GM21526 (cell line): ENCODE measurements around the gene ZMYM3.
"Not testable (repeated sequence)": the region's sequence is repeated elsewhere in the genome, so short reads cannot be mapped to it uniquely, and the experiment has no call there.

Experiments used
- ATAC-seq: cut with Tn5 transposase; IDR thresholded peaks from one replicate; pipeline ENCODE4 v1.9.1; 2021; ENCODE audit warnings: moderate library complexity; ENCODE audit not compliant: unreplicated experiment, low FRiP score

Gene ZMYM3

DNA sequence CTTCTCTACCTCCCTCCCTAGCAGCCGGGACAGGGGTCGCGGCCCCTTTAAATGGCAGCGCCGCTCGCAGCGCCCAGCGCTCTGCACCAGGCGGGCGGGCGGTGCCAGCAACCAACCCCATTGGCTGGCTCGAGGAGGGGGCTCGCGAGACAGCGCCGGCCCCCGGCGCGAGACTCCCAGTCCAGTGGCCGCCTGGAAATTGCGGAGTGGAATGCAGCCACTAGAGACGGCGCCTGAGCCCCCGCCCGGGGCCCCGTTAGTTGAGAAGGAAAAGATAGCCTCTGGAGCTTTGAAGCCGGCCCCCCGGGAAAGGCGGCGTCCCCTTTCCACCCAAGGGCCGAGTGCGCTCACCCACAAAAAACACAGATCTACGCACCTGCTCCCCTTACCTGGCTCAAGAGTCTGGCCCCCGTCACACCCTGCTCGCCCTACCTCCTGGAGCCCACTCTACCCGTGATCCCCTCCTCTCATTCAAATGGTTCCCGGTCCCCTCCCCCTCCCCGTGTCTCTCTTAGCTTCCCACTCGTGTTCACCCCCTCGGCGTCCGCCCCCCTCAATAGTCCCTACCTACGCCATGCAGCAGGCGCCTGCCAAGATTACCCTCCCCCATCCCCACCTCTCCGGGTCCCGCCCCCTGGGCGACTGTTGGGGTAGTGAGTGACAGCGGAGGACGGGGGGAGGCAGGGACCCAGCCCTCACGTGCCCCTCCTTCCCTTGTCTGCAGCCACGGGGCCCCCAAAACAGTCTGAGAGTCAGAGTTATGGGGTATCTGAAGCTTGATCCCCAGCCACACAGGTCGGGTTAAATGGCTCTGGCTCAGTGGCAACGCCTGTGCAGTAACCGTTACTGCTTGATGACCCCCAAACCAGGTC, at the start of gene ZMYM3:
Gene ZMYM3 (minus strand): TSS at position 49 of the 872 bp plus-strand sequence. CDS start 885 bp downstream, outside the sequence.
- ATAC-seq, result peak; percentile 77

DNA sequence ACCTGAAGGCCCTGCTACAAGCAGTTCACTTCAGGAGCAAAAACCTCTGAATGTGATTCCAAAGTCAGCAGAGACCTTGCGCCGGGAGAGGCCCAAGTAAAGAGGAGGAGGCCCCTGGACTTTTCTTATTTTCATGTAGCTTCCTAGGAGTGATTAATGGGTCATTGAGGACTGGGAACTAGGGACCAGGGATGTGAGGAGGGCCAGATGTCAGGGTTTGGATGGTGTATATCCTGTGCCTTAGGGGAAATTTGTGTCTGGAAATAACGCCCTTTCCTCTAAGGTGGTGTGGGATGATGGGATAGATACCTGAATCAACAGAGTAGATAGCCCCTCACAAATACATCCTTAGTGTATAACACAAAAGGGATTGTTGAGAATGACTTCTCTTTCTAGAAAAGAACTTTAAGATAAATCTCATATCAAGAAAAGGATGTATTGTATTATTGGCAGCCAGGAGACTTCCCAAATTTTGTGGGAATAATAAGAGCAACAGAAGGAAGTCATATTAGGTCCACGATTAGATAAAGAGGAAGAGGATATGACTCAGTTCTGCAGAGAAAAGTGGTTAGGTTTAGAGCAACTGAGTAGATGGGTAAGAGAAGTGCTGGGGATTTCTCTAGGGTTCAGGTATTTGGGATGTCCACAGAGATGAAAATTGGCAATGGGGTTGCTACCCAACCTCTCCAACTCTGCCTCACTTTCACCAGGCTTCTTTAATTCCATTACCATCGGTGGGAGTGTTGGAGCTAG, 48.7 kb upstream of the ZMYM3 start:
- ATAC-seq, result no peak

DNA sequence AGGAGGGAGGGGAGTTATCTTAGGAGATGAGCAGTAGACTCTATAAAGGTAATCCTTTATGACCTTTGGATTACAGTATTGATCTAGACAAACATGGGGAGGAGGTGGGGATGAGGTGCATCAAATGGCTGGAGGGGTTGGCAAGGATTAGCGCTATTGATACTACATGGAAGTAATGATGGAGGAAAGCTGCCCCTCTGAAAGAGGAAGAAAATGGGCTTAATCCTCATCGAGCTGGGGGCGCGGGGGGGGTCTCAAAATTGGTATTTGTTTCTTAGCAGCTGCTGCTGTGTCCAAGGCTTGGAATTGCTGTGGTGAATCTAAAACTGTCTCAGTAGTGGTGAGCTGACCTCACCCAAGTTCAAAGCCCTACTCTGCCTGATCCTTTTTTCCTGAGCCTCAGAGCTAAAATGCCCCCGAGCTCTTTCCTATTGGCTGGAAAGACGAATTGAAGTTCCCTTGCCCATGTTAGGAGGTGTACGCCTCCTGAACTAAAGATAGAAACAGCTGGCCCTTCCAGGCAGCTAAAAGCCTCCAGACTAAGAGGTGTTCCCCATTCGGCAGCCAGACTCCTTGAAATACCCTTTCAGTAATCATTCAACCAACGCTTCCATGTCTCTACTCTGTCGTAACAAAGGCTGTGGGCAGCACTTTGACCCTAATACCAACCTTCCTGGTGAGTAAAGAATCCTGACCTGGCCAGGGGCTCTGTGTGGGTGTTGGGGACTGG, 47.4 kb upstream of the ZMYM3 start, which contains the start of gene ITGB1BP2:
Gene ITGB1BP2 (plus strand): TSS at position 556 of the 730 bp plus-strand sequence. CDS start 57 bp downstream, at position 613.
- ATAC-seq, result no peak

- not testable (repeated sequence) for ATAC-seq
Measured at GRCh38 chrX:71300495-71300894, 46.6 kb upstream of the ZMYM3 start.

DNA sequence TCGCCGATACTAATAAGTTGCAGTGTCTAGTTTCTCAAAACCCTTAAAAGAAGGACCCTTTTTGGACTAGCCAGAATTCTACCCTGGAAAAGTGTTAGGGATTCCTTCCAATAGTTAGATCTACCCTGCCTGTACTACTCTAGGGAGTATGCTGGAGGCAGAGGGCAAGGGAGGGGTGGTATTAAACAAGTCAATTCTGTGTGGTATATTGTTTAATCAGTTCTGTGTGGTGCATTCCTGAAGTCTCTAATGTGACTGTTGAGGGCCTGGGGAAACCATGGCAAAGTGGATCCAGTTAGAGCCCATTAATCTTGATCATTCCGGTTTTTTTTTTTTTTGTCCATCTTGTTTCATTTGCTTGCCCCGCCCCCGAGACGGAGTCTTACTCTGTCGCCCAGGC, 46.1 kb upstream of the ZMYM3 start:
- not testable (repeated sequence) for ATAC-seq

GRCh38 chrX:71298119-71298518, 44.2 kb upstream of the ZMYM3 start:
- no peak for ATAC-seq

DNA sequence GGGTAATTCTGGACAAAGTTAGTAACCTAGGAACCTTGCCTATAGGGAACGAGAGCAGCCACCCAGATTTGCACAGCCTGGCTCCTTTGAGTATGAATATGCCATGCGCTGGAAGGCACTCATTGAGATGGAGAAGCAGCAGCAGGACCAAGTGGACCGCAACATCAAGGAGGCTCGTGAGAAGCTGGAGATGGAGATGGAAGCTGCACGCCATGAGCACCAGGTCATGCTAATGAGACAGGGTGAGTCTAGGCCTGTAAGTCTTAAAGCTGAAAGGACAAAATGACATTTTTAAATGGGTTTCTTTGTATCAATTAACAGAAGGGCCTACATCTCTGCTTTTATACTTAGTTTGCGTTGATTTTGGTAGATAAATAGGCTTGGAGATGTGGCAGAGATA, 42.9 kb upstream of the ZMYM3 start:
- ATAC-seq, result no peak

GRCh38 chrX:71292669-71293365, 38.9 kb upstream of the ZMYM3 start:
- ATAC-seq, result no peak

DNA sequence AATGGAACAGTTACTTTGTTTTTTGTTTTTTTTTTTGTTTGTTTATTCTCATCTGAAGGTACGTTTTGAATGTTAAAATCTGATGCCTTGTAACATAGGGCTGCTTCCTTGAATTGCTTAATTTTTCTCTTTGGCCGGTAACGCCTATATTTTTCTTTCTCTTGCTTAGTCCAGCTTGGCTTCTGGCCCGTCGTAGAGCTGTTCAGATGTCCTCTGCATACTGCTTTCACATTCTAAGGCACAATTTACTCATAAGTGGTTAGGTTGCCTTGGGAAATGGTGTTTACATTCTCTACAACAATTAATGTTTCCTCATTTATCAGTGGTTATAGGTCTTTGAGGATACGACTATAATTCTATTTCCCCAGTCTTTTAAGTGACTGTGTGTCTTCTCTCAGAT, 37.4 kb upstream of the ZMYM3 start:
- ATAC-seq, result no peak

DNA sequence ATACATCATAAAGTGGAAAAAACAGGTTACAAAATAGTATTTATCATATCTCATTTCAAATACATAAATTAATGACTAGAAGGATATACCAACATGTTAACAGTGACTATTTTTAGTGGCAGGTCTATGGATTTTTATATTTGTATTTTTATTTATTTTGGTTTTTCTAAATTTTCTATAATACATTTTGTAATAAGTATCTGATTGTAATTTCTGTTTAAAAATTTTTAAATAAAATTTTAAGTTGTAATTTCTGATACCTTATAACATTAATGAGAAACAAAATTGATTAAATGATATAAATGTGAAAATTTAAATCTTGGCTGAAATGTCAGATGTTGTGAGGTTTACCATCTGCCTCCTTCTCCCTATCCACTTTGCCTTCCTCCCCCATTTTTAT, 32.0 kb upstream of the ZMYM3 start:
- no peak for ATAC-seq

DNA sequence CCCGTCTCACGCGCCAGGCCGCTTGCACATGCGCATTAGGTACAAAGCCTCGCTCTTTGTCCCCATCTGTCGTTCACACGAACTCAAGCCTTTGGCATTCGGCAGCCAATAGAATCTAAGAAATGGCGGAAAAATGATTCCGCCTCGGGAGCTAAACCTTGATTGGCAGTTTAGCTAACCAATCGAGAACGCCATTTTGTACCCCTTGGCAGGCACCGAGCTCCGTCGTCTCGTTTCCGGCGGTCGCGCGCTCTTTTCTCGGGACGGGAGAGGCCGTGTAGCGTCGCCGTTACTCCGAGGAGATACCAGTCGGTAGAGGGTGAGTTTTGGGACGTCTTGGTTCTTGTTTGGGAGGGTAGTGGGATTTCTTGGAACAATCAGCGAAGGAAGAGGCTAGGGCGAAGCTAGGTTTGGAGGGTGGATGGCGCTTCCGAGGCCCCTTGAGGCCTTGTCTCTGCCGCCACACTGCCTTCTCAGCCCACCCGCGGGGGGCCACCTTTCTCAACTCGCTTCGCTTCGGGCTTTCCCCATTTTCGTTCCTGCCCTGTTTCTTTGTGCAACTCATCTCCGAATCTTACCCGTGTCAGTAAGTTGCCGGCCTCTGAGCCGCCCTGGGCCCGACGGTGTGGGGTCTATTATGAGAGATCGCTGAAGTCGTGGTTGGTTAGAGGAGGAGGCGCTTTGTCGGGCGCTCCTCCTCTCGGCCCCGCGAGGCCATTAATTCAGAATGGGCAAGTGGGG, 29.6 kb upstream of the ZMYM3 start, which contains the start of gene NONO:
Gene NONO (plus strand): TSS at position 233 of the 741 bp plus-strand sequence. CDS start 7,003 bp downstream, outside the sequence.
- ATAC-seq, result peak; percentile 71

- ATAC-seq, result peak; percentile 21
Measured at GRCh38 chrX:71282514-71283402, 28.8 kb upstream of the ZMYM3 start.

- ATAC-seq, result not testable (repeated sequence)
Measured at GRCh38 chrX:71281300-71281699, 27.4 kb upstream of the ZMYM3 start.

DNA sequence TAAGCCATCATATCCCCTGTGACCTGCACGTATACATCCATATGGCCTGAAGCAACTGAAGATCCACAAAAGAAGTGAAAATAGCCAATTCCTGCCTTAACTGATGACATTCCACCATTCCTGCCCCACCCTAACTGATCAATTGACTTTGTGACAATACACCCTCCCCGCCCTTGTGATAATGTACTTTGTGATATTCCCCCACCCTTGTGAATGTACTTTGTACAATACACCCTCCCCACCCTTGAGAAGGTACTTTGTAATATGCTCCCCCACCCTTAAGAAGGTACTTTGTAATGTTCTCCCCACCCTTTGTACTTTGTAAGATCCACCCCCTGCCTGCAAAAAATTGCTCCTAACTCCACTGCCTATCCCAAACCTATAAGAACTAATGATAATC, 18.4 kb upstream of the ZMYM3 start:
- ATAC-seq, result not testable (repeated sequence)

DNA sequence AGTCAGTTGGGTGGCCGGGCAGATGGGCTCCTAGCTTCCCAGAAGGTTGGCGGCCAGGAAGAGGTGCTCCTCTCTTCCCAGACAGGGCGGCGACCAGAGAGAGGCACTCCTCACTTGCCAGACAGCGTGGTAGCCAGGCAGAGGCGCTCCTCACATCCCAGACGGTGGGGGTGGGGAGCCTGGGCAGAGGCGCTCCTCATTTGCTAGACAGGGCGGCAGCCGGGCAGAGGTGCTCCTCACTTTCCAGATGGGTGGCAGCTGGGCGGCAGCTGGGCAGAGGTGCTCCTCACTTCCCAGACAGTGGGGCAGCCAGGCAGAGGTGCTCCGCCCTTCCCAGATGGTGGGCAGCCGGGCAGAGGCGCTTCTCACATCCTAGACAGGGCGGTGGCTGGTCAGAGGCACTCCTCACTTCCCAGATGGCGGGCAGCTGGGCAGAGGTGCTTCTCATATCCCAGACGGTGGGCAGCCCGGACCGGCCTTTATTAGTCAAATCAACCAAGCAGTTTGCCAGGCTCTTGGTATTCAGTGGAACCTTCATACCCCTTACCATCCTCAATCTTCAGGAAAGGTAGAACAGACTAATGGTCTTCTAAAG, 16.0 kb upstream of the ZMYM3 start:
- ATAC-seq, result no peak

GRCh38 chrX:71268624-71269023, 14.7 kb upstream of the ZMYM3 start:
- not testable (repeated sequence) for ATAC-seq

GRCh38 chrX:71256856-71257255, 2.9 kb upstream of the ZMYM3 start:
- no peak for ATAC-seq

DNA sequence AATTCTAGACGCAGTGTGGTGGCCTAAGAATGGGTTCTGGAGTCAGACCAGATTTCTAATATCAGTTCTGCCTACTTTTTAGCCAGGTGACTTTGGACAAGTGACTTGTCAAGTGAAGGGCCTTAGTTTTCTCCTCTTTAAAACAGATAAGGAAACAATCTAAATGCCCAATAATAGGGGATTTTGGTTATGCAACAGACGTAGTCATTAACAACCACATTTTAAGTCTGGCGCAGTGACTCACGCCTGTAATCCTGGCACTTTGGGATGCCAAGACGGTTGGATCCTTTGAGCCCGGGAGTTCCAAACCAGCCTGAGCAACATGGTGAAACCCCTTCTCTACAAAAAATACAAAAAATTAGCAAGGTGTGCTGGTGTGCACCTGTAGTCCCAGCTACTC, 2.1 kb upstream of the ZMYM3 start:
- ATAC-seq, result no peak
